GM19395 (cell line): ENCODE data around the gene TEX38.
"Not testable (repeated sequence)": the region's sequence is repeated elsewhere in the genome, so short reads cannot be mapped to it uniquely, and the experiment has no call there.

Experiments used
- ATAC-seq: cut with Tn5 transposase; IDR thresholded peaks from one replicate; pipeline ENCODE4 v1.9.1; 2021; ENCODE audit warnings: mild to moderate bottlenecking, moderate library complexity; ENCODE audit not compliant: unreplicated experiment

The TEX38 gene

DNA sequence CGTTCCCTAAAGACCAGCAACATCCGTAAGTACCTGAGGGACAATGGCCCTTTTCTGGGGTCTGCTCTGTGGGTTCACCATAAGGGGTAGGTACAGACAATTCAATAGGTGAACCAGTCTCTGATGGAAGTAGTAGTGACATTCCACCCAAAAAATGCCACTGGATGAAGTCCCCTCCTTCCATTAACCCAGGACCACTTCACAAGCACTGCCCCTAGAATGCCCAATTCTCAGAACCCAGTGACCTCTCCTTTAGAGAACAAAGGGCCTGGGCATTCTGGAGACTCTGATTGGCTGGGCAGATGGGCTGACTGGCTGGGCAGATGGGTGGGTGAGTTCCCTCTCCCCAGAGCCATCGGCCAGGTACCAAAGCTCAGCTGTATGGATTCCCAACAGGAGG is at the start of gene TEX38:
TSS of gene TEX38 (plus strand) at position 301 of the 400 bp plus-strand sequence. CDS start at position 382, 81 bp downstream.
- ATAC-seq, result no peak

DNA sequence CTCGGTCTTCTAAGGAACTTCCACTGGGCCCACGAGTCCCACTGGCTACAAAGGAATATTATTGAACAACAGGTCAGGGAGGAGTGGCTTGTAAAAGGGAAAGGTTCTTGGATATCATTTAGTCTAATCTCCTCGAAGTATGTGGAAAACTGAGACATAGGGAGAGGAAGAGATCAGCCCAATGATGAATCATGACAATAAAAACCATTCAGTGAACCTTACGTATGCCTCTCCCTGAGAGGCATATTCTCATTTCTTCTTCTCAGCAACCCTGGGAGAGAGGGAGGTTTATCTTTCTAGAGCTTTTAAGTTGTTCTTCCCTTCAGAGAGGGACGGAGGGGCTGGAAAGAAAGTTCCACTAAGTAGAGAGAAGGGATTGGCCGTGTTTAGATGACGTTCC is 49.7 kb upstream of the TEX38 start:
- no peak for ATAC-seq

DNA sequence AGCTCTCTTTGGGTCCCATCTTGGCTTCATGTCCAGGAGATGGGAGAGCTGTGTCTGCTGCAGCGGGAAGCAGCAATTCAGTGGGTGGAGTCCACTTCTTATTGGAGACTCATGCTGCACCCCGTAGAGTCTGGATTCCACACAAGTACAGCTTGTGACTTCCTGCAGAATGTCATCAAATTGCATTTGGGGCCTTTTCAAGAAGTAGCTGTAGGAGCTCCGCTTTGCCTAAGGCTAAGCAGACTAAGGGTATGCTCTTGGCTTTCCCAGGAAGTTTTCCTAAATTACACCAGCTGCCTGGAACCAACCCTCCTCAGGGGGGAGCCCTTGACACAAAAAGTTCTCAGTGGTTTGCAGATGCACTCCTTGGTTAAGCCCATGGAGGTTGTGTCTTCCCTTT is 49.3 kb upstream of the TEX38 start:
- ATAC-seq, result no peak

DNA sequence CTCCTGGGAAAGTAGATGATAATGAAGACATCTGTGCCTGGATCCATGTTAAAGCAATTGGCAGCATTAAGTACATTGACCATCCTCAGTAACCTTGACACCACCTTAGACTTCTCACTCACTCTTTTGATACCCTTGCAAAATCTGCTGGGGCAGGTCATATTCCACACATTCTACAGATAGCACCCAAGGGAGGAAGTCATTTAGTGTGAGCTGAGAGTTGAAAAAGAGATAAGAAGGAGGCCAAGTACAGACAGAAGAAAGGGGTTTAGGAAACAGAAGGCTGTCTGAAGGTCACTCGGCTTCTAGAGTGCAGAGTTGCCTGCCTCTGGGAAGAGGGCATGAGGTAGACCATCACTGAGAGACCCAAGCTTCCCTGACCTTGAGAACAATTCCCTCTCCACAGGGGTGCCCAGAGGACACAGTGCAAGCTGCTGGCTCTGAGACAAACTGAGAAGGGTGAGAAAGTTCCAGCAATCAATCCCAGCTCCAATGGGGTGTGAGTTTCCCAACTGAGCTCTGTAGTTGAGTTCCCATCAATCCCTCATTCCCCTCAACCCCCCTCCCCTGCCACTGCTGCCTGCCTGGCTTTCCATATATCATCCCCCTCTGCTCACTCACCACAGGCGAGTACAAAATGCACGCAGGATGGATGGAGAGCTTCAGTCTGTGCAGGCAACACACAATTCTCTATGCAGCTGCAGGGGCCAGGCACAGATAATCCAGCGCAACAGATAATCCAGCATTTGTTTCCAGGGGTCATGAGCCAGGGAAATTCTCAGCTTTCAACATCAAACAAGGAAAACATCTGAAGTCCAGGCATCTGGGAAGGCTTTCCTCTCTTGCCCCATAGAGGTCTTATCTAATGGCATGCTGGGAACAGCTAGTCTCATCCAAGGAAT is 47.7 kb upstream of the TEX38 start:
- no peak for ATAC-seq

DNA sequence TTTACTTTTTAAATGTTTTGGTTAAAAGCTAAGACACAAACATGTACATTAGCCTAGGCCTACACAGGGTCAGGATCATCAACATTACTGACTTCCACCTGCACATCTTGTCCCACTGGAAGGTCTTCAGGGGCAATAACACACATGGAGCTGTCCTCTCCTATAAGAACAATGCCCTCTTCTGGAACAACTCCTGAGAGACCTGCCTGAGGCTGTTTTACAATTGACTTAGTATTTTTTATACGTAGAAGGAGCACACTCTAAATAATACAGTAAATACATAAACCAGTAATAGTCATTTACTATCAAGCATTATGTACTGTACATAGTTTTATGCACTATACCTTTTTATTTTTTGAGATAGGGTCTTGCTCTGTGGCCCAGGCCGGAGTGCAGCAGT is 40.9 kb upstream of the TEX38 start:
- ATAC-seq, result no peak

DNA sequence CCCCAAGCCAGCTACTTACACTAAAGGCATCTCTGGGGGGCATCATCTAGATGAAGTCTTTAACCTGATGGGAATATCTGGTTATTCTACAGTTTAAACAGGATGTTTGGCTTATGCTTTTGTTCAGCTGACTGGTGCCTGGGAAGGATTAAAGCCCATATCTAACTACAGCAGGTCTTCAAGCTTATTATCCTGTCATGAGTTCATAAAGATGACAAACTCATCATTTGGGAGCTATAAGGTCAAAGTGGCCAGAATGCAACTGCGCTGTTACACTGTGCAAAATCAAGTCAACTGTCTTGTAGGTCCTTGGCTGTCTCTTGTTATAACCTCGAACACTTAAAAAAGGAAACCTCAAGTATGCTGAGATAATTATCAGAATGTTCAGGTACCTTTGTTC is 36.4 kb upstream of the TEX38 start:
- no peak for ATAC-seq

DNA sequence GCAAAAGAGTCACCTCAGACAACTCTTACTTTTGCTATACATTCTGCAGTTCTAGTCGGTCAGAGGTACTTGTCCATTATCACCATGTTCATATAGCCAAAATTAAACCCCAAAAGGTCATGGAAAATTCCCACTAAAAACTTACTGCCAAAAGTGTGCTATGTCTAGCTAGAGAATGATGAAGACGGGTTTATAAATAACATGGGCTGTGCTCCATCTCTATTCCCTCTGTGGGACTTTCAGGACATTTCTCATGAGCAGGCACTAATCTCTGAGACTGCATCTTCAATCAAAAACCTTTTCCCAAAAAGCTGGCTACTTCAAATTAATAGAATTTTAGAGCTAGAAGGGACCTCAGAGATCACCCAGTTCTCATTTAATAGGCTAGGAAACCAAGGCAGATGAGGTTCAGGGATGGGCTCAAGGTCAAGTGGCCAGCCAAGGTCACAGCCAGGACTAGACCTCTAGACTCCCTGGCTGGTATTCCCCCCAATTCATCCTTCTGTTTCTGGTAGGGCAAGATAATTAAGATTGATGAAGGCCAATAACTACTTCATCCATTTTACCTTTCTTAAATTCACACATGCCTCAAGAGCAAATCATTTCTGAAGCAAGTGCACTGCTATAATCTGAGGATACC is 34.1 kb upstream of the TEX38 start:
- ATAC-seq, result no peak

DNA sequence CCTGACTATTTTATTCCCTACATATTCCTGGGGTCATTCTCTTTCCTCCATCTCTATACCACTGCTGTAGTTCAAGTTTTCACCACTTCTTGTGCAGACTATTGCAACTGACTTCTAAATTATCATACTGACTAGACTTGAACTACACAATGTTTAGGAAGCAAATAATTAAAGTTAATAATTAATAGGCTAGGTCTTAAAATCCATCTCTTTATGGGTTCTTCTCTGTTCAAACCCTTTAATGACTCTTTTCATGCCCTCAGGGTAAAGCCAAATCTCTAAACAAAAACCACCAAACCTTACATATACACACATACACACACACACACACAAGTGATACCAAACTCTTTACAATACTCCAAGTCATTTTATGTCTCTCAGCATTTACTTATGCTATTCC is 32.7 kb upstream of the TEX38 start:
- ATAC-seq, result no peak

DNA sequence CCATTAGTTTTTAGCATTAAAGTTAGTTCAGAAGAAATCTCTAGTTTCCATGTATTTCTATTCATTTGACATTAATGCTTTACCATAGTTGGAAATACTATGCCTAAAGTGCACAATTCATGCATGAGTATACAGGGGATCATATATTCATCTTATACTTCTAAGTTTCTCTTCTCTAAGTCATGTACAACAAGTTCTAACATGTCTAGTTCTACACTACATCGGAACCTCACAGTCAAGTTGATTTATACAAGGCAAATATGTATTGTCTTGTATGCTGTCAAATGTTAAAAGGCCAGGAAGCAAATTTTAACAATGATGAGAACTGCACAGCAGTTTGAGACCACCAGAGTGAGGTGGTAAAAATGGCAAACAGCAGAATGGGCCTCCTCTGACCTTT is 32.1 kb upstream of the TEX38 start:
- ATAC-seq, result no peak

DNA sequence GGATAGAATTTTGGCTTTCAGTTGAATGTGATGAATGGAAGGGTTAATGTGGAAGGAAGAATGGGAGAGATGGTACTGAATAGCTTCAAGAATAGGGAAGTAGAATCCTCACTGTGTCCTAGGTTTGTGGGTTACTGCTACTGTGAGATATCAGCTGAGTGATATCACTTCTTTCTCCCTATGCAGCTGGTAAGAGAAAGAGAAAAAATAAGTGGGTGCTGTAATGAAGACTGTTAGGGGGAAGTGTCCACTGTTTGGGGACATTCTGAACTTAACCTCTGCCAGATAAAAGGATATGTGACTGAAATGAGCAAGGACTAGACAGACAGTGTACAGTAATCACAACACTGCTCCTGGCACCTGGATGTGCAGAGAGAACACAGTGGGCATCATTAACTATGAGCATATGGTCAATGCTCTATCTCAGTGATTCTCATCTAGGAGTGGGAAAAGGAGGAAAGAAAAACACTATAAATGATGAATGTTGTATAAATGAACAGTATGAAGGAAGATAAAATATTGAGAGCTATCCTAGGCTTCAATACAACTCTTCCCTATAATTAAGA is 29.5 kb upstream of the TEX38 start:
- no peak for ATAC-seq

DNA sequence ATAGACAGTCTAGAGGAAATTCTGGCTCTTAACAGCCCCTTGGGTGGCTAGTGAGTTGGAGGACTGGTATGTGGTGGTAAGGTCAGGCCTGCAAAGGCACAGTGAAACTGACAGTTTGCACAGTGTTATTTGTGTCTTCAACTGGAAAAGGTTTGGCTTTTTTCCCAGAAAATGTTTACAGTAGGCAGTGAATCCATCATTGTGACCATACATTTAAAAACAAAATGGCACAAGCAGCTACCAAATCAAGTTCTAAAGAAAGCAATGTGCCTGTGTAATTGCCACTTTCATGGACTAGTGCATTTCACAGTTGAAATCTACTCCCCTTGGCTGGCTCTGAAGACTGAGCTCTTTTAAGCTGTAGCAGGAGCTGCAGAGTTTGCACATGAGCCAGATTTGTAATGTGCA is 28.3 kb upstream of the TEX38 start:
- no peak for ATAC-seq

DNA sequence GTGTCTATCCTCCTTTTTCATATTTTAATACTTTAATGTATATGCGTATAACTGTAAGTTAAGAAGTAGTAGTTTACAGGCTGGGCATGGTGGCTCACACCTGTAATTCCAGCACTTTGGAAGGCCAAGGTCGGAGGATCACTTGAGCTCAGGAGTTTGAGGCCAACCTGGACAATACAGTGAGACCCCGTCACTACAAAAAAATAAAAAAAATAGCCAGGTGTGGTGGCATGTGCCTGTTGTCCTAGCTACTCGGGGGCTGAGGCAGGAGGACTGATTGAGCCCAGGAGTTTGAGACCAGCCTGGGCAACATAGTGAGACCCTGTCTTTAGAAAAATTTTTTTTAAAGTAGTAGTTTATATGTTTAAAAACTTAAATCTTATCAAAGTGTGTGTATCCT is 25.8 kb upstream of the TEX38 start:
- ATAC-seq, result no peak

DNA sequence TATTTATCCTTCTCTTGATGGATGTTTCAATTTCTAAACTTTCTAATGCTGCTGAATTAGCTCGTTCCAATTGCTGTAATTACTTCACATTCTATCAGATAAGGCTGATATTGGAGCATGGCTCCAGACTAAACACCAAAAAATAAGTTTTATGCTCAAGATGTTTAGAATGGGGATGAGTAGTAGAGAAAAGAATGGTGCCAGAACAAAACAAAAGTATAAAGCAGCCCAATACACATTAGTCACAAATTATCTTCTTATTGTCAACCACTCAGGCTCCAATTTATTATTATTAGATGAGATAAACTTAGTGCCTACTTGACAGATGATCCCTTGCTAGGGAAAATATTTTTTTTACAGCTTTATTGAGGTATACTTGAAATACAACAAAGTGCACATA is 25.3 kb upstream of the TEX38 start:
- no peak for ATAC-seq

DNA sequence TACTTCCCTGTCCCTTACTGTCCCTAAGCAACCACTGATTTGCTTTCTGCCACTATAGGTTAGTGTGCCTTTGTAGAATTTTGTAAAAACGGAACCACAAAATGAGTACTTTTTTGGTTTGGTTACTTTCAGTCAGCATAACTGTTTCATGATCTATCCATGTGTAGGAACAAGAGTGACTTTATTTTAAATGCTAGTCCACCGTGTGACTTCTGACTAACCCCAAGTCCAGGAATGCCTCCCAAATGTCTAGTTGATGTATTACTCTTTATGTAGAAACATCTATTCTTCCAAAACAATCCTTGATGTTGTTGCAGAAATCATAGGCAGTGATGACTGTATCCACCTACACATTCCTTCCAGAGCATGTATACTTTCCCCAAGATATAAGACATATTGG is 24.8 kb upstream of the TEX38 start:
- ATAC-seq, result no peak

DNA sequence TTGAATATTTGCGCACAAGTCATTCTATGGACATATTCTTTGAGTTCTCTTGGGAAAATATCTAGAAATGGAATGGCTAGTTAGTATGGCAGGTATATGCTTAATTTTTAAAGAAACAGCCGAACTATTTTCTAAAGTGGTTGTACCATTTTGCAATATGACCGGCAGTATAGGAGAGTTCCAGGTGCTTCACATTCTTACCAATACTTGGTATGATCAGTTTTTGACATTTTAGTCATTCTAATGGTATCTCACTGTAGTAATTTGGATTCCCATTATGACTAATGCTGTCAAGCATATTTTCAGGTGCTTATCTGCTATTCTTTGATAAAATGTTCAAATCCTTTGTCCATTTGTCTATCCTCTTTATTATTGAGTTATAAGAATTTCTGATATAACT is 24.0 kb upstream of the TEX38 start:
- no peak for ATAC-seq

DNA sequence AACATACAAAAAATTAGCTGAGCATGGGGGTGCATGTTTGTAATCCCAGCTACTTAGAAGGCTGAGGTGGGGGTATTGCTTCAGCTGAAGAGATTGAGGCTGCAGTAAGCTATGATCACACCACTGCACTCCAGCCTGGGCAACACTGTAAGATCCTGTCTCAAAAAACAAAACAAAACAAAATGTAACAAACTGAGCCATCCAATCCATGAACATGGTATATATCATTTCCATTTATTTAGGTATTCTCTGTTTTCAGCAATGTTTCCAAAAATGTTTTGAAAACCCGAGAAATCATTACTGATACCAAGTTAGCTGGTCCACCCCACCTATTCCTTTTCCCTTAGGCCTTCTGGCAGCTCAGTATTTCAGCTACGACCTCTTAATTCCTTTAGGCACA is 21.9 kb upstream of the TEX38 start:
- ATAC-seq, result no peak

DNA sequence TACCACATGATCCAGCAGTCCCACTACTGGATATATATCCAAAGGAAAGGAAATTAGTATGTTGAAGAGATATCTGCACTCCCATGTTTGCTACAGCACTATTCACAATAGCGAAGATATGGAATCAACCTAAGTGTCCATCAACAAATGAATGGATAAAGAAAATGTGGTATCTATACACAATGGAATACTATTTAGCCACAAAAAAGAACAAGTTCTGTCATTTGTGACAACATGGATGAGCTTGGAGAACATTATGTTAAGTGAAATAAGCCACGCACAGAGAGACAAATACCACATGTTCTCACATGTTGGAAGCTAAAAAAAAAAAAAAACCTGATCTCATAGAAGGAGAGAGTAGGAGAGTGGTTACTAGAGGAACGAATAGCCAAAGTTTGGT is 21.2 kb upstream of the TEX38 start:
- no peak for ATAC-seq

DNA sequence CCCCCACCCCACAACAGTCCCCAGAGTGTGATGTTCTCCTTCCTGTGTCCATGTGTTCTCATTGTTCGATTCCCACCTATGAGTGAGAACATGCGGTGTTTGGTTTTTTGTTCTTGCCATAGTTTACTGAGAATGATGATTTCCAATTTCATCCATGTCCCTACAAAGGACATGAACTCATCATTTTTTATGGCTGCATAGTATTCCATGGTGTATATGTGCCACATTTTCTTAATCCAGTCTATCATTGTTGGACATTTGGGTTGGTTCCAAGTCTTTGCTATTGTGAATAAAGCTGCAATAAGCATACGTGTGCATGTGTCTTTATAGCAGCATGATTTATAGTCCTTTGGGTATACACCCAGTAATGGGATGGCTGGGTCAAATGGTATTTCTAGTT is 20.5 kb upstream of the TEX38 start:
- not testable (repeated sequence) for ATAC-seq

DNA sequence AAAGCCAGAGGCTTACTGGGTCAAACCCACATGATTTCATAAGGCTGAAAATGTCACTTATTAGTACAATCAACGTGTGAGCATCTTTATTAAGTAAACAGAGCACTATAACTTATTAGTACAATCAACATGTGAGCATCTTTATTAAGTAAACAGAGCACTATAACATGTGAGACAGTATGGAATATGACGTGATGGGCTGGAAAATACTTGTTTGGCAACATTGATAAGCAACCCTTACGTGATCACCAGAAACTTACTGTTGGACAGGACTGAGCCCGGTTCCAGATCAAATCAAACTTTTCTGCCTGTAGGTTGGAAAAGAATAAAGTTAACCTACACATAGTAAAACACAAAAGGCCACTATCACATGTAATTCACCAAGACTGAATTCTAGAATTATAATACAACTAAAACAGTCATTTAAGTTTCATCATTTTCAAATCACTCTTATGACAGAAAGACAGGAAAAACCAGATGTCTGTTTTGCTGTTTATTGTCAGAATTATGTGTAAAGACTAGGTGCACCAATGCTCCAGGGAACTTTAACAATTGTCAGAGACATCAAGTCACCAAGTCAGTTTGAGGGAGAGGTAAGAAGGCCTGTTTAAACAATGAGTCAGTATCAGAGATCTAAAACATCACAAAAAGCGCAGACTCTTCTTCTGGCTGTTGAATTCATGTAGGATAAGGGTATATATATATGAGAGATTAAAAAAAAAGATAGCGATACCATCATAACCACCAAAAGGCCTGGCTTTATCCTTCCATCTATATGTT is 19.1 kb upstream of the TEX38 start:
- no peak for ATAC-seq

DNA sequence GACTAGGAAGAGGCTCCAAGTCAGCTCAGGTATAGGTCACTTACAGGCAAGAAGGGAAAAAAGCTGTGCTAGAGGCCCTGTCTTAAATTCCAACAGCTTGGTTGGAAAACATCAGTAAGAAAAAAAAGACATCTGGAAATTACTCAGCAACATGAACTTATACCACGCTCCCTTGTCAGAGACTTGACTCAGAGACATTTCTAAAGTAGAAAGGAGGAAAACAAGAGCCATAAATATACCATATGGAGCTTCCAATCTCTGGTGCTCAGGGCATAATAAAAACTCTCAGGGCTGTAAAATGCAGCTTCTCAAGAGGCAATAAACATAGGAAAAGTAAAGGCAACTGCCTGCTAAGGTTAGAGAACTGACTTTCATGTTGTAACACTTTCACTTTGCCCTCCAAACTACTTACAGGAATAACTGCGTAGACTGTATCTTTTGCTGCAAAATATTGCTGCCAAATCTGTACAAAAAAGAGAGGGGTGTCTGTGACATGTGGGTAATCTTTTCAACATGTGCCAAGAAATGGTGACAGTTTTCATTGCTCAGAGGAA is 18.2 kb upstream of the TEX38 start:
- no peak for ATAC-seq

DNA sequence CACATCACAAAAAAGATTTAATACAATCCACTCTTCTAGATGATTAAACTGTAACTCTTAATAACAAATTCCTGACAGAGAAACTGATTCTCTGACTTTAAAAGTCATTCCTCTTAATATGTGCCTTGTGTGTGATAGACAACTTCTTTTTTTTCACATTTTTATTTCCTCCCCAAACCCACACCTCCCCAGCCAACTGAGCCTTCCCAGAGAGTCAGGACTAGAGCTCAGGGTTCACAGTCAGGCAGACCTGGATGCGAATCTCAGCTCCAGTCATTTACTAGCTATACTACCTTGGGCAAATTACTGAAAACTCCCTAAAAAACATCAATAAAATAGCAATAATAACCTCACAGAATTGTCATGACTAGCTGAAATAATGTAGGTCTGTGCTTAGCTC is 17.6 kb upstream of the TEX38 start:
- no peak for ATAC-seq
